Stimulated activated CD4-positive, alpha-beta T cell treated with anti-CD3 and anti-CD28 coated beads, Interleukin-12 subunit alpha, Interleukin-12 subunit beta, amount 100 ng/mL, for 48 hours (primary cell): ENCODE measurements around the gene BAHCC1.

Experiments used
- DNase-seq, 3 donors: peaks; one replicate each; pipeline ENCODE4 v3.0.0-alpha.2; 2020; ENCODE audit warnings: low read depth in 2 of 3, low spot score in 1 of 3

BAHCC1 gene

DNA sequence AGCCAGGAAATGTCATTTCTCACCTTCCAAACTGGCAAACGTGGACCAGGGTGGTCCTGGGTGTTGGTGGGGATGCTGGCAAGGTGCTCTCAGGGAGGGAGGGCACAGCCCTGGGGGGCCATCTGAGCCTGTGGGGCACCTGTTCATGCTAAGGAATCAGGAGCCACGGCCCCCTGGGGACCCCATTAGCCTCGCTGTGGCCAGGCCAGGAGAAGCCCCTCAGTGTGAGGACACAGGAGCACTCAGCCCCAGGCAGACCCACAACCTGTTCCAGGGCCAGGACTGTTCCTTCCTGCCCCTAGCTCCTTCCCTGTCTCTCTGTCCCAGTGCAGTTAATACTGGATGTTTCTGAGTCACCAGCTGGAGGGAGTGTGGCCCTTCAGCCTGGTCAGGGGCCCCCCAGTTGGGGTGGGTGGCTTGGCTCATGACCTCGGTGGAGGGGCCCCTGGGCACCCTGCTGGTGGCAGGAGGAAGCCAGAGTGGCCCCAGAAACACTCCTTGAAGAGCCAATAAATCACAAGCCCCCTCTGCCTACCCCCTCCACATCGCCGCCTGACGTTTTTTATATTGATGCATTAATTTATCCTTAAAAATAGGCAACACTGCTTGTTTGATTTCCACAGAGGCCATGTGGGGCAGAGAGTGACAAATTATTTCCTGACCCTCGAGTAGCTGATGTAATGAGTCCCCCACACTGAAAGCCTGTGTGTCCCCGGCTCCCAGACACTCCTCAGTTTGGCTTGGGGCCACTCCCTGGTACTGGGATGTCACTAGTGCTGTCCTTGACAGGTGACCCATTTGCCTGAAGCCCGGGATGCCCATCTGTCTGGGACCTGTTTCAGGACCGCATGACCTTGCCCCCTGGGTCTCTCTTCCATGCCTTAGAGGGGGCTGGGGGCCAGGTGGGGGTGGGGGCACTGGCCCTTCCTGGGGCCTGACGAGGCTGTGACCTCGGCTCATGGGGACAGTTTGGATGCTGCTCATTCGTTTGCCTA, 95.0 kb downstream of the BAHCC1 start:
- DNase-seq: no peak

DNA sequence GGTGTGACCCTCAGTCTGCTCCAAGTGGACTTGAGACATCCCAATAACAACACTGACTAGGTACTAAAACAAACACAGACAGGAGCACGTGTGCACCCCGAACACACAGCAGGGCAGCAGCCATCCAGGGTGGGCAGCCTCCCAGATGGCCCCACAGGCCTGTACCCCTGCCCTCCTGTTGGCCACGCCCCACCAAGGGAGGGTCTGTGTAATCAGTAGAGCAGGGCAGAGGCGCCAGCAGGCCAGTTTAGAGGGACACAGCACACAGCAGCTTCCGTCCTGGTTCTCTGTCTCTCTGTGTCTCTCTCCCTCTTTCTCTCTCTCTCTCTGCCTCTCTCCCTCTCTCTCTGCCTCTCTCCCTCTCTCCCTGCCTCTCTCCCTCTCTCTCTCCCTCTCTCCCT, 95.9 kb downstream of the BAHCC1 start:
- no peak for DNase-seq

DNA sequence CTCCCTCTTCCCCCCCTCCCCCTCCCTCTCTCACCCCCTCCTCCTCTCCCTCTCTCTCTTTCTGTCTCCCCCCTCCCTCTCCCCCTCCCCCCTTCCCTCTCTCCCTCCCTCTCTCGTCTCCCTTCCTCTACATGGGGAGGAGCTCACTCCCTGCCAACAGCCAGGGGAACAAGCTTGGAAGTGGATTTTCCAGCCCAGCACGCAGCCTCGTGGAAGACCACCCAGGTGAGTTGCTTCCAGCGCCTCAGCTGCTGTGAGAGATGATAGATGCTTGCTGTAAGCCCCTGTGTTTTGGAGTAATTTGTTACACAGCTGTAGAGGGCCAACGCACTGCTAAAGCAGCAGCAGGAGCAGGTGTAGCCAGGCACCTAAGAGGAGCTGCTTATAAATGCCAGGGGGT, 96.5 kb downstream of the BAHCC1 start:
- DNase-seq: no peak

DNA sequence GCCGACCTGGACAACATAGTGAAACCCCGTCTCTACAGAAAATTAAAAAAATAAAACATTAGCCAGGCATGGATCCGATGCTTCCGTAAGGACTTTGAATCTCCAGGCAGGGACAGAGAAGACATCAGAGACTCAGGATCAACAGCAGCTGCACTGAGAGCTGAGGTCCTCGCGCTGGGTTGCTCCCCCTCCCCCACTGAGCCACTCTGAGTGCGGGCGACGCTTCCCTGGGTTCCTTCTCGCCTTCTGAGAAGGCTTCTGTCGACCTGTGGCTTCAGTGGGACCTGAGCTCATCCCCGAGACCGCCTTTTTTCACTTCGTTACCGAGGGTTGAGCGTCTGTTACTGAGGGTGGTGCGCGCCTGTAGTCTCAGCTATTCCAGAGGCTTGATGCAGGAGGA, 96.9 kb downstream of the BAHCC1 start:
- no peak for DNase-seq

DNA sequence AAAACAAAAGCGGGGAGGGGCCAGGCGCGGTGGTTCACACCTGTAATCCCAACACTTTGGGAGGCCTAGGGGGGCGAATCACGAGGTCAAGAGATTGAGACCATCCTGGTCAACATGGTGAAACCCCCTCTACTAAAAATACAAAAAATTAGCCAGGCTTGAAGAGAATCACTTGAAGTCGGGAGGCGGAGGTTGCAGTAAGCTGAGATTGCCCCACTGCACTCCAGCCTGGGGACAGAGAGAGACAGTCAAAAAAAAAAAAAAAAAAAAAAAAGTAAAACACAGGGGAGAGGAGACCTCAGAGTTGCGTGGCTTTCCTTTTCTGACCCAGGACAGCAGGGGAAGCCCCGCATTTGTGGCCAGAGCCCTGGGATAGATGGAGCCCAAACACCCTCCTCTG, 97.4 kb downstream of the BAHCC1 start:
- no peak for DNase-seq

DNA sequence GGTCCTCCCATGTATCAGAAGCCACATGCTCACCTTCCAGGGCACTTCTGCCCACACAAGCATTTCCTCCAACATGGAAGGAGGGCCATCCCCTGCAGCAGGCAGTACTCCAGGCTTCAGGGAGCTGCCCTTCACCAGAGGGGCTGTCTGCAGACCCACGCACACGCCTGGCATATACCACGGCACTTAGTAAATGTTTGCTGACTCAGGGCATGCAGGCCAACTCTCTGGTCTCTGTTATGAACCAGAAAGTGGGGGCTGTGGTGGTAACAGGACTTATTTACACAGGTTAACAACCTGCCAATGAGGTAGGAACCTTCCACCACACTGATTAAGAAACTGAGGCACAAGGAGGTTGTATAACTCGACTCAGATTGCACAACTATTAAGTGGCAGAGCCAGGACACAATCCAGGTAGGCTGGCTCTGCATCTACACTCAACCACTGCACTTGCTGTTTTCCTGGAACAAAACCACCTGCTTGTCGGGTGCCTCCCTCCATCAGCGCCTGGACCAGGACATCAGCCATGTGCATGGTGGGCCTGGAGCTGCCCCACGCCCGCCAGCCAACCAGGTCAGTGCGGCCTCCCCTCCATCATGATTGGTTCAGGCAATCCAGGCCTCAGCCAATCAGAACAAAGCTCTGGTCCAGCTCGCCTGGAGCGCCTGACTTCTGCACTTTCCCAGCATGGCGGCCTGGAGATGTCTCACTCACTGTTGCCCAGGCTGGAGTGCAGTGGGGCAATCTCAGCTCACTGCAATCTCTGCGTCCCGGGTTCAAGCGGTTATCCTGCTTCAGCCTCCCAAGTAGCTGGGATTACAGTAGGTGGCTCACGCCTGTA, 98.2 kb downstream of the BAHCC1 start:
- DNase-seq: no peak

DNA sequence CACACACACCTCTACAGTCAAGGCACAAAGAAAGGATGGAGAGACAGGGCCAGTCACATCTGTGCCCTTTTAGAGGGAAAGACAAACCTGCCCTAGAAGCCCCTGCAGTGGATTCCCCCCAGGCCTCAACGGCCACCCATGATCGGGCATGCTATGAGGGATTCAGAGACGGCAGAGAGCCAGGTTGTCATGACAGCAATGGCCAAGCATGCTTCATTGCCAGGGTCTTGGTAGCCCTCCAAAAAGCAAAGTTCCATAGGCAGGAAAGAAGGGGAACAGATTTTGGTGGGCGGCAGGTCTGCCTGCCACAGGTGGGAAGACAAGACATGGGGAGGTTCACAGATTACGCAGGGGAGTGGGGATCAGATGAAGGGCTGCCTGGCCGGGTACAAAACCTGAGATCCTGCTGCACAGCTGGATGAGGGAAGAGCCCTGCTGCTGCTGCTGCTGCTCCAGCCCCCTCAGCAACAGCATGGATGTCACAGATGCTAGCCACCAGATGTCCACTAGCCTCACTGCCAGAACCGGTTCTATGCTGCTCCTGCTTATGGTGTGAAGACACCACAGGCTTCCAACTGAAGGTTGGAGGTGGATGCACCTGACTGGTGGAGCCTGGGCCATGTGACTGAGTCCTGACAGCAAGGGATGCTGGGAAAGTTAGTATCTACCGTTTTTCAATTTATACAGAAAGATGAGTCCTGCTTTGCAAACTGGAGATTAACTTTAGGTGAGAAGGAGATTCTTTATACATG, 99.5 kb downstream of the BAHCC1 start:
- no peak for DNase-seq

DNA sequence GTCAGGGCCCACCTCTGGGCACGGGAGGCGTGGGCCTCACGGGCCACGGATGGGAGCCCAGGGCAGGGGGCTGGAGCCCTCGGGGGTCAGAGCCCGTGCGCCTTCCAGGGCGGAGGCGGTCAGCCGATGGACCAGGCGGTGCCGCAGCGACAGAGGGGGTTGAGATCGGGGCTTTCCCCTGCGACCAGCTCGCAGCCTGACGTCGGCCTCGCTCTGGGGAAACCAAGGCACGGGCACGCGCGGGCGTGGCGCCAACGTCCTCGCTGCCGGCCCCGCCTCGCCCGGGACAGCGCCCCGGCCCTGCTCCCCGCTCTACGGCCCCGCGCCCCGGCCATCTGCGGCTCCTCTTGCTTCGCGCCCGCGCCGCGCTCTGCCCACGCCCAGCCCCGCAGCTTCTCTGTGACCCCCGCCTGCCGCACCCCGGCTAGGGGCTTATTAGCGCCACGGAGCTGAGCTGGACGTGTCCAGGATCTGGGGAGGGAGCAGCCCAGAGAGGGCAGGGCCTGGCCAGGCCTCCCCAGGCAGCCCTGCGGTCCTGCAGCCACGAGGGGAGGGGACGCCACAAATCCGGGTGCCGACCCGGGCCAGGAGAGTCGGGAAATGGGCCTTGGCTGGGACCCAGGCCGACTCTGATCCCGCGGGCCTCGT, 103.8 kb downstream of the BAHCC1 start:
- DNase-seq: no peak

DNA sequence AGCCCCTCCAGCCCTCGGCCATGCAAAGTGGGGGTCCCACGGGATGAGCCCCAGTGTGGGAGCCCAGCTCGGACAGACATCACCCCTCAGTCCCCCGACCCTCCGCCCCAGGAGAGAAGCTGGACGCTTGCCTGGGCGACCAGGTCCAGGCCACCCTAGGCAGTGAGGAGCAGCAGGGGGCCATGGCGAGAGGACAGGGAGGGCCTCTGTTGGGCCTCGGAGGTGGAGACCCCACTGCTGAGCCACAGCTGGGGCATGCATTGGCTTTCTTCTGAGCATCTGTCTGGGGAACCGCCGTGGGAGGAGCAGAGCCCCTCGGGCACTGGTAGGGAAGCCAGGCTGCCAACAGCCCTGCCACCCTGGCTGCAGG, 104.3 kb downstream of the BAHCC1 start:
- DNase-seq: no peak

DNA sequence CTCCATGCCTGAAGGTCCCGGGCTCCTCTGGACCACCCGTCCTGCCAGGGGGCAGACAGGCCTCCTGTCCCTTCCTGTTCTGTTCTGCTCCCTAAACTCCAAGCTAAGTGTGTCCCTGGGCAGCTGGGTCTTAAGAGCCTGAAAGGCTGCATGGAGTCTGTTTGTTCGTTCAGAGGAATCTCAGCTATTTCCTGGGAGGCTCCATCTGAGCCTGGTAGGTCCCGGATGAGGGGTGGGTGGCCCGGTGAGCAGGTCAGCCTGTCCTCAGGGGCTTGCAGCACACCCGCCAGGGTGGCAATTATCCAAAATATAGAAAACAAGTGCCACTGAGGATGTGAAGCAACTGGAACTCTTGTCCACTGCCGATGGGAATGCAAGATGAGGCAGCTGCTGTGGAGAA, 104.8 kb downstream of the BAHCC1 start:
- DNase-seq: no peak

DNA sequence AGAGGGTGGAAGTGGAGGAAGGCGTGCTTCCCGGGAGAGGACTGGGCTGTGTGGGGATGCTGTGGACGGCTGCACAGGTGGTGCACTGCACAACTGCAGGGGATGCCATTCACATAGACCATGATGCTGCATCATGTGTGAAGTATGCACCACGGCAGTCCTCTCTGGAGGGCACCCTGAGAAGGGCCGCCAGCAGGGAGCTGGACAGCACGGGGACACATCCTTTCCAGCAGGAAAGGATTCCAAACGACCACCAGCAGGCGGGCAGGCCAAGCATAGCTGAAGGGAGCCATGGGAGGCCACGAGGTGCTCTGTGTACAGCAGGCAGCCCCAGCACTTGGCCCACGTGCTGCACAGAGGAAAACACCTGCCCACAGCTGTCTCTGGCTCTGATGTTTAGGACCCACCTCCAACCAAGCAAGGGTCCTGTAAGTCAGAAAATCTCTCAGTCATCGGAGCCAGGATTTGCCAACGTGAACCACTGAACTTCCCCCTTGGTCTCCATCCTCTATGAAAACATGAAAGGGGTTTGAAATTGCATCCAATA, 107.3 kb downstream of the BAHCC1 start:
- no peak for DNase-seq

DNA sequence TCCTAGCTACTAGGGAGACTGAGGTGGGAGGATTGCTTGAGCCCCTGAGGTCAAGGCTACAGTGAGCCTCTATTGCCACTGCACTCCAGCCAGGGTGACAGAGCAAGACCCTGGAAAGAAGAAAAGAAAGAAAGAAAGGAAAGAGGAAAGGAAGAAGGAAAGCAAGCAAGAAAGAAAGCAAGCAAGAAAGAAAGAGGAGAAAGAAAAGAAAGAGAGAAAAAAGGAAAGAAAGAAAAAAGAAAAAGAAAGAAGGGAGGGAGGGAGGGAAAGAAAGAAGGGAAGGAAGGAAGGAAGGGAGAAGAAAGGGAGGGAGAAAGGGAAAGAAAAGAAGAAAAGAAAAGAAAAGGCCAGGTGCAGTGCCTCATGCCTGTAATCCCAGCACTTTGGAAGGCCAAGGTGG, 108.4 kb downstream of the BAHCC1 start:
- DNase-seq: no peak

DNA sequence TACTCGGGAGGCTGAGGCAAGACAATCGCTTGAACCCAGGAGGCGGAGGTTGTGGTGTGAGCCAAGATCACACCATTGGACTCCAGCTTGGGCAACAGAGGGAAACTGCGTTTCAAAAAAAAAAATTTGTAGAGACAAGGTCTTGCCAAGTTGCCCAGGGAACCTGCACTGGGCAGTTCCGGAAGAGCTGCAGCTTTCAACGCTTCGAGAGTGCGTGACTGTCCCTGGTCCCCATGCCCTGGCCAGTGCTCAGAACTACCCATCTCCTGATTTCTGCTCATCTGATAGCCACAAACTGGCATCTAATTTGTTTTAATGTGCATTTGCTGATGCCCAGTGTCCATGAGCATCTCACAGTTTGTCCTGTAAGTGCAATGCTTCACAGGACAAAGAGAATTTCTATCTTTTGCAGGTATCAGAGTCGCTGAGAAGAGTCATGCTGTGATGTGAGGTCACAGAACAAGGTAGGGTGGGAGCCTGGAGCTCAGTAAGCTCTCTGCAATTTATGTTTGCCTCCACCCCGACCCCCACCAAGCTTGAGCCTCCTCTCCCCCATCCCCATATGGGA, 113.5 kb downstream of the BAHCC1 start:
- DNase-seq: no peak

DNA sequence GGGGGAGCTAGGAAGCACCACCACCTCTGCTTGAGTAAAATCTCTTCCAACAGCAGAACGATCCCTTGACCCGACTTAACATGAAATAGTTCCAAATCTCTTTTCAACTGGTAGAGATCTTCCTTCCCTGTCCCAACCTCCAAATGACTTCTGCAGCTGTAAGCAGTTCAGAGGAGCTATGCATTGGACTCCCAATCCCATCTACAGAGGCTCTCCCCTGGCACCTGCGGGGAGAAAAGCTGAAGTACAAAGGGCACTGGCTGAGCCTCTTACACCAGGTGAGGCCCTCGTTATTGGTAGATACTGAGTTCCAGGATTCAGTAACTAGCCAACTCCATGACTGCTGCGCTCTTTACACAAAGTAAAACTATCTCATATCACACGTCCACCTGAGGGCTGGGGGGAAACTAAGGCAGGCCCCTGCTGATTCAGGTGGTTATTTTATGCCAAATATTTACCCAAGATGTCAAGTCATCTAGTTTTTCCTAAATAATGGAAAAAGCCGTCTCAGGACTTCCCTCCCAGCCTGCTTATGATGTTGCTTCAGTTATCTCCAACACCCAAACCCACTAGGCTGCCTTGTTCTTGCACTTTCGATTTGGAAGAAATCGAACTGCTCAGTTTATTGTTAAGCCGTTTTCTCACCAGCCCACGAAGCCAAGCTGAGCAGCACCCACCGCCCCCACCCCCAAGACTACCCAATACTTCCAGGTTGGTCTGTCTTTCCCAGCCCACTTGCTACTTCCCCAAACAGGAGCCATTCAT, 114.1 kb downstream of the BAHCC1 start:
- DNase-seq: no peak

DNA sequence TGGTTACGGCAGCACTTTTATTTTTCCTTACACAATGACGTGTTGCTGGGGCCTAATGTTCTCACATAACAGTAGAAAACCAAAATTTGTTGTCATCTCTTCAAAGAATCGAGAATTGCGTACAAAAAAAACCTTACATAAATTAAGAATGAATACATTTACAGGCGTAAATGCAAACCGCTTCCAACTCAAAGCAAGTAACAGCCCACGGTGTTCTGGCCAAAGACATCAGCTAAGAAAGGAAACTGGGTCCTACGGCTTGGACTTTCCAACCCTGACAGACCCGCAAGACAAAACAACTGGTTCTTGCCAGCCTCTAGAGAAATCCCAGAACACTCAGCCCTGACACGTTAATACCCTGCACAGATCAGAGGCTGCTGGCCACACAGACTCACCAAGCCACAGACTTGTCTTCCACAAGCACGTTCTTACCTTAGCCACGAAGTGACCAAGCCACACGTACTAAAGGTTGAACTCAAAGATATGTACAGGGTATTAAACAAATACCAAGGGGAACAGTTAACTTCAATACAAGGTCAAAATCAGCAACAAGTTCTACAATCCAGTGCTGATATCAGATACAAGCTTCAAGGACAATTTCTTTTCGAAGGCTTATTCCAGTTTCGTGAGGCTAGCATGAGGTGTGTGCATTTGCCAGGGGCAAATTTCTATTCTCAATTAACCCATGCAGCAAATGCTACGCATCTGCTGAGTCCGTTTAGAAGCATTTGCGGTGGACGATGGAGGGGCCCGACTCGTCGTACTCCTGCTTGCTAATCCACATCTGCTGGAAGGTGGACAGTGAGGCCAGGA, 114.9 kb downstream of the BAHCC1 start:
- DNase-seq: no peak

DNA sequence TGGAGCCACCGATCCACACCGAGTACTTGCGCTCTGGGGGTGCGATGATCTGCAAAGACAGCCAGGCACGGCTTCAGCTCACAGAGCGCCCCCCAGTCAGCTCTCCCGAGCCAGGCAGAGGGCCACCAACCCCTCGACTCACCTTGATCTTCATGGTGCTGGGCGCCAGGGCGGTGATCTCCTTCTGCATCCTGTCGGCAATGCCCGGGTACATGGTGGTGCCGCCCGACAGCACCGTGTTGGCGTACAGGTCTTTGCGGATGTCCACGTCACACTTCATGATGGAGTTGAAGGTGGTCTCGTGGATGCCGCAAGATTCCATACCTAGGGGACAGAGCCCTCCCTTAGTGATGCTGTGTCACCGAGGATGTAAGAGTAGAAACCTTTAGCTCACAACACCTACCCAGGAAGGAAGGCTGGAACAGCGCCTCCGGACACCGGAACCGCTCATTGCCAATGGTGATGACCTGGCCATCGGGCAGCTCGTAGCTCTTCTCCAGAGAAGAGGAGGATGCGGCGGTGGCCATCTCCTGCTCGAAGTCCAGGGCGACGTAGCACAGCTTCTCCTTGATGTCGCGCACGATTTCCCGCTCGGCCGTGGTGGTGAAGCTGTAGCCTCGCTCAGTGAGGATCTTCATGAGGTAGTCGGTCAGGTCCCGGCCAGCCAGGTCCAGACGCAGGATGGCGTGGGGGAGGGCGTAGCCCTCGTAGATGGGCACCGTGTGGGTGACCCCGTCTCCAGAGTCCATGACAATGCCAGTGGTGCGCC, 115.7 kb downstream of the BAHCC1 start:
- DNase-seq: no peak

DNA sequence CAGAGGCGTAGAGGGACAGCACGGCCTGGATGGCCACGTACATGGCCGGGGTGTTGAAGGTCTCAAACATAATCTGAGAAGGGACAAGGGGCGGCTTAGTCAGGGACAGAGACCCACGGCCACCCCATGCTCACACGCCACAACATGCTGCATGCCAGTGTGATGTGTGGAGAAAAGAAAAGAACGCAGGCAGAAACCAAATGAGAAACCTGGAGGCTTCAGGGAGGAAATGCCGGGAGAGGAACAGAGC, 116.2 kb downstream of the BAHCC1 start:
- DNase-seq: no peak

DNA sequence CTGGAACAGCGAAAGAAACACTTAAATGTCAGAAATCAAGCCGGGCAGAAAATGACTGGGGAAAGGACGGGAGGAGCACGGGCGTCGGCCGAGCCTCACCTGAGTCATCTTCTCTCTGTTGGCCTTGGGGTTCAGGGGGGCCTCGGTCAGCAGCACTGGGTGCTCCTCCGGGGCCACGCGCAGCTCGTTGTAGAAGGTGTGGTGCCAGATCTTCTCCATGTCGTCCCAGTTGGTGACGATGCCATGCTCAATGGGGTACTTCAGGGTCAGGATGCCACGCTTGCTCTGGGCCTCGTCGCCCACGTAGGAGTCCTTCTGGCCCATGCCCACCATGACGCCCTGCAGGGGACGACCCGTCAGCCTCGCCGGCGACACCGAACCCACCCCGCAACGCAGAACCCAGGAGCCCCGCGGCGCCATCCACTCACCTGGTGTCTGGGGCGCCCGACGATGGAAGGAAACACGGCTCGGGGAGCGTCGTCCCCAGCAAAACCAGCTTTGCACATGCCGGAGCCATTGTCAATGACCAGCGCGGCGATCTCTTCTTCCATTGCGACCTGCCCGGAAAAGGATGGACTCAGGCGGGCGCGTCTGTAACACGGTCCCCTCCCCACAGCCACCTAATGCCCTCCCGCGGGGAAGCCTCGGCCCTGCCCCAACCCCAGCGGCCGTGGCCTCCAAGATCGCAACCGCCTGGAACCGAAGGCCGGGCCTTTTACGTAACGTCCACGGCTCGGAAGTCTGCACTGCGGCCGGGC, 116.7 kb downstream of the BAHCC1 start:
- no peak for DNase-seq
